ENCODE results near the gene ABI3. TPM values are rescaled to one million over a fixed set of nuclear protein-coding genes. Genes with fewer than 3 reads are reported as not detected.

The ABI3 gene
- total and polyA plus RNA-seq, 8 donors, result 1.3 to 72.4 (median 6.8) TPM

- Histone ChIP-seq H3K4me3 (peak overlapping the region in 1 of 4 donors; percentile 6), H3K27me3 (peaks cover 5 to 48% (median 17%) of the 10 kb centered on the region in 3 donors)
- intact Hi-C loops (cut with DNase I; ENCODE audit: low total_unique reads), result no loop called here
Measured at GRCh38 chr17:49216953-49217650, 6.6 kb downstream of the ABI3 start.

GRCh38 chr17:49217651-49218413, 7.3 kb downstream of the ABI3 start:
- 61 to 74% (median 69%) methylated on average over 16 to 17 of the region's 17 CpGs for WGBS, 5 donors
- peak in 2 of 3 donors; percentile 53 to 54 for TF ChIP-seq POLR2AphosphoS5 (IDR thresholded peaks at IDR 0.05)
- TF ChIP-seq CTCF (IDR thresholded peaks at IDR 0.05), result no peak
- Histone ChIP-seq H3K27me3 (peaks cover 5 to 55% (median 20%) of the 10 kb centered on the region in 3 donors), H3K36me3 (peaks cover 0 to 4% (median 0%) of the 10 kb centered on the region in 4 donors), H3K27ac (peak overlapping the region; percentile 10 to 73 (median 55)), H3K4me3 (peak overlapping the region in 1 of 4 donors; percentile 6), H3K9me3 (no peaks in the 10 kb centered on the region), H3K4me1 (peaks cover 10 to 69% (median 33%) of the 10 kb centered on the region in 4 donors)
- peak; percentile 49 to 72 for DNase-seq
- intact Hi-C loops (cut with DNase I; ENCODE audit: low total_unique reads), result no loop called here

More at GRCh38 chr17:49216953-49217650, 6.6 kb downstream of the ABI3 start:
- DNase-seq, result peak in 1 of 2 donors; percentile 27
- TF ChIP-seq CTCF (IDR thresholded peaks at IDR 0.05), result no peak
- no peak for TF ChIP-seq EP300 (IDR thresholded peaks at IDR 0.05)
- no peak for TF ChIP-seq POLR2A (IDR thresholded peaks at IDR 0.05)
- TF ChIP-seq POLR2AphosphoS5 (IDR thresholded peaks at IDR 0.05), result peak in 1 of 3 donors; percentile 31
- H3K36me3 ChIP-seq, result peaks cover 0 to 4% (median 0%) of the 10 kb centered on the region in 4 donors
- peak overlapping the region in 3 of 5 donors; percentile 24 to 73 (median 64) for H3K27ac ChIP-seq
- H3K9me3 ChIP-seq, result no peaks in the 10 kb centered on the region
- WGBS, 5 donors, result 56 to 71% (median 68%) methylated on average over 11 of the region's 11 CpGs
- peaks cover 10 to 67% (median 33%) of the 10 kb centered on the region in 4 donors for H3K4me1 ChIP-seq

GRCh38 chr17:49218941-49219913, 8.7 kb downstream of the ABI3 start:
- 30 to 84% (median 43%) methylated on average over 10 to 37 of the region's 37 CpGs for WGBS, 5 donors
- Histone ChIP-seq H3K27ac (peak overlapping the region; percentile 21 to 73 (median 55)), H3K36me3 (peaks cover 0 to 4% (median 0%) of the 10 kb centered on the region in 4 donors), H3K27me3 (peaks cover 7 to 69% (median 34%) of the 10 kb centered on the region in 3 donors), H3K4me3 (no peak overlapping the region), H3K4me1 (peaks cover 19 to 79% (median 41%) of the 10 kb centered on the region in 4 donors), H3K9me3 (no peaks in the 10 kb centered on the region)
- intact Hi-C loops (cut with DNase I; ENCODE audit: low total_unique reads), result no loop called here
- peak in 1 of 2 donors; percentile 30 for DNase-seq
- TF ChIP-seq POLR2AphosphoS5 (IDR thresholded peaks at IDR 0.05), result no peak

- TF ChIP-seq POLR2AphosphoS5 (IDR thresholded peaks at IDR 0.05), result no peak
- TF ChIP-seq CTCF (IDR thresholded peaks at IDR 0.05), result no peak
- TF ChIP-seq POLR2A (IDR thresholded peaks at IDR 0.05), result no peak
- no peak for TF ChIP-seq EP300 (IDR thresholded peaks at IDR 0.05)
- intact Hi-C loops (cut with DNase I; ENCODE audit: low total_unique reads), result loop anchor here (10.0 kb wide), 1 partner anchor 55 kb away; no protein-coding TSS in a partner anchor
- Histone ChIP-seq H3K4me1 (peaks cover 20 to 79% (median 41%) of the 10 kb centered on the region in 4 donors), H3K27ac (peak overlapping the region in 4 of 5 donors; percentile 21 to 73 (median 50)), H3K36me3 (peaks cover 0 to 4% (median 0%) of the 10 kb centered on the region in 4 donors), H3K9me3 (no peaks in the 10 kb centered on the region), H3K4me3 (no peak overlapping the region), H3K27me3 (peaks cover 15 to 77% (median 41%) of the 10 kb centered on the region in 3 donors)
- WGBS, 5 donors, result 57 to 84% (median 67%) methylated on average over 7 to 15 of the region's 15 CpGs
- no peak for DNase-seq
Measured at GRCh38 chr17:49219987-49220386, 9.5 kb downstream of the ABI3 start.

All from stomach (tissue), 9 donors.